ENCODE results near the gene TCTN1. TPM values are rescaled to one million over a fixed set of nuclear protein-coding genes. Genes with fewer than 3 reads are reported as not detected.

TCTN1 gene
- total and polyA plus RNA-seq, 2 of the 4 experiments (the other 2 are of a cell fraction), result 11.7 to 18.8 TPM

DNA sequence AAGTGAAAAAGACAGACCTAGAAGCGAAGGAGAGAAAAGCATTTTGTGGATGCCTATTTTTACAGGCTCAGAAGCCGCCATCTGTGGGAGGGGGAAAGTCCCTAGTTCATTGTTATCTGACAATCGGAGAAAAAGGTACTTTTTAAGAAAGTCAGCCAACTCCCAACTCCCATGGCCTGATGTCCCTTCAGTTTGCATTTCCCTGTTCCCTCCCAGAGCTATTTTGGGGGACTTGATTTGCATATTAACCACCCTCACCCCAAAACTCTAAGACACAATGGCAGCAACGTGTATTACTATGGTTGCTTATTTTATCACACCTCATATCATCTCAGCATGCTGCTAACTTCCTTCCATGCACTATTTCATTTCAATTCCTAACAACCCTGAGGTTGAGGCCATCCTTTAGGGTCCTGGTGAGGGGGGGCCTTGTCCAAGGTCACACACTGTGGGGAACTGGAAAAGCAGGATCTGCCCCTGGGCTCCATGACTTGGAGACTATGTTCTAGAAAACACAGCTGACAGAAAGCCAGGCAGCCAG is 56.3 kb downstream of the TCTN1 start:
- H3K9ac ChIP-seq (ENCODE audit: low read depth, low read length), result no peak overlapping the region
- H3K4me2 ChIP-seq (ENCODE audit: low read depth, low read length), result no peak overlapping the region
- H3K4me1 ChIP-seq (ENCODE audit: control insufficient read depth, insufficient read depth, low read length), result no peaks in the 10 kb centered on the region
- TF ChIP-seq CEBPB (IDR thresholded peaks at IDR 0.05; ENCODE audit: low read depth, low read length) (no peak), RFX5 (IDR thresholded peaks at IDR 0.05; ENCODE audit: low read depth, low read length) (no peak), RAD21 (IDR thresholded peaks at IDR 0.05; ENCODE audit: low read length) (no peak)
- TF ChIP-seq, protein P1, sequence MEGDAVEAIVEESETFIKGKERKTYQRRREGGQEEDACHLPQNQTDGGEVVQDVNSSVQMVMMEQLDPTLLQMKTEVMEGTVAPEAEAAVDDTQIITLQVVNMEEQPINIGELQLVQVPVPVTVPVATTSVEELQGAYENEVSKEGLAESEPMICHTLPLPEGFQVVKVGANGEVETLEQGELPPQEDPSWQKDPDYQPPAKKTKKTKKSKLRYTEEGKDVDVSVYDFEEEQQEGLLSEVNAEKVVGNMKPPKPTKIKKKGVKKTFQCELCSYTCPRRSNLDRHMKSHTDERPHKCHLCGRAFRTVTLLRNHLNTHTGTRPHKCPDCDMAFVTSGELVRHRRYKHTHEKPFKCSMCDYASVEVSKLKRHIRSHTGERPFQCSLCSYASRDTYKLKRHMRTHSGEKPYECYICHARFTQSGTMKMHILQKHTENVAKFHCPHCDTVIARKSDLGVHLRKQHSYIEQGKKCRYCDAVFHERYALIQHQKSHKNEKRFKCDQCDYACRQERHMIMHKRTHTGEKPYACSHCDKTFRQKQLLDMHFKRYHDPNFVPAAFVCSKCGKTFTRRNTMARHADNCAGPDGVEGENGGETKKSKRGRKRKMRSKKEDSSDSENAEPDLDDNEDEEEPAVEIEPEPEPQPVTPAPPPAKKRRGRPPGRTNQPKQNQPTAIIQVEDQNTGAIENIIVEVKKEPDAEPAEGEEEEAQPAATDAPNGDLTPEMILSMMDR (conservative IDR thresholded peaks at IDR 0.05; ENCODE audit: low read depth, low read length), result no peak
- H3K9me3 ChIP-seq (ENCODE audit: control insufficient read depth, insufficient read depth, low read length), result no peaks in the 10 kb centered on the region; the same call in 1 of the 2 replicates
- WGBS, 2 experiments (ENCODE audit: extremely low coverage in 2 of 2, insufficient read length in 1 of 2), result no CpG with 5 or more reads among the region's 4 CpGs
- no peak overlapping the region for H2AK5ac ChIP-seq (ENCODE audit: low read depth, low read length)
- H3K4ac ChIP-seq (ENCODE audit: low read depth, low read length), result no peak overlapping the region
- H3K4me3 ChIP-seq (ENCODE audit: insufficient read depth, low read depth, low read length), result no peak overlapping the region
- H2AFZ ChIP-seq (replicated peaks; ENCODE audit: low read length, poor library complexity), result no peak overlapping the region
- H4K5ac ChIP-seq (ENCODE audit: low read depth, low read length), result no peak overlapping the region
- no peak overlapping the region for H2BK120ac ChIP-seq (ENCODE audit: low read depth, low read length)
- H2BK5ac ChIP-seq (ENCODE audit: low read depth, low read length, poor library complexity, severe bottlenecking), result no peak overlapping the region
- no peak overlapping the region for H3K14ac ChIP-seq (replicated peaks; ENCODE audit: low read depth, low read length)
- DNase-seq (no peak), ATAC-seq (ENCODE audit: low read depth) (no peak)
- POLR2A ChIA-PET (ENCODE audit: unreplicated experiment), result interaction anchor here (0.6 kb wide), 1 partner anchor 10 kb away, joined by 3 read pairs; no protein-coding TSS in a partner anchor
- no peak overlapping the region for H2AK9ac ChIP-seq (replicated peaks; ENCODE audit: low read depth, low read length, poor library complexity)
- H3K27ac ChIP-seq (ENCODE audit: insufficient read depth, low read length), result no peak overlapping the region
- in situ Hi-C loops (cut with MboI; ENCODE audit: low sequenced_read_pairs), result no loop called here
- dilution Hi-C loops (cut with HindIII; ENCODE audit: low sequenced_read_pairs, unreplicated experiment), result no loop called here
- no peak overlapping the region for H2BK20ac ChIP-seq (ENCODE audit: low read depth, low read length)
- no peaks in the 10 kb centered on the region for H3K9me1 ChIP-seq (ENCODE audit: insufficient read depth, low read length)
- H3K79me1 ChIP-seq (ENCODE audit: low read depth in 1 of 2, low read length in 2 of 2), result no peaks in the 10 kb centered on the region
- intact Hi-C loops (cut with micrococcal nuclease), result no loop called here
- H4K8ac ChIP-seq (ENCODE audit: low read depth in 2 of 2, low read length in 2 of 2), result no peak overlapping the region
- H4K20me1 ChIP-seq (ENCODE audit: insufficient read depth, low read length), result no peaks in the 10 kb centered on the region
- CTCF ChIA-PET, result no interaction called here
- no TSS peak for BruUV-seq (replicated peaks)
- no peaks in the 10 kb centered on the region for H3K36me3 ChIP-seq (ENCODE audit: control insufficient read depth, insufficient read depth, low read length)
- H2BK15ac ChIP-seq (ENCODE audit: low read depth, low read length), result no peak overlapping the region
- H4K91ac ChIP-seq (ENCODE audit: insufficient read depth, low read depth, low read length), result no peak overlapping the region
- H3K27me3 ChIP-seq (ENCODE audit: control insufficient read depth, insufficient read depth, low read length), result peaks cover 9% of the 10 kb centered on the region; the same call in 1 of the 2 replicates
- no peak overlapping the region for H3K56ac ChIP-seq (ENCODE audit: extremely low read depth, insufficient read depth, low read length)
- no peak overlapping the region for H3K18ac ChIP-seq (ENCODE audit: low read depth, low read length)
- no peak overlapping the region for H3K23ac ChIP-seq (ENCODE audit: low read depth, low read length)

Data from IMR-90 (cell line).